Astrocyte of the cerebellum (primary cell): ENCODE data around the gene MCM3.
A peak's percentile ranks its signal among the peaks of the same experiment; 100 is the strongest.

Experiments used
- DNase-seq: peaks from one replicate; pipeline ENCODE4 v3.0.0-alpha.2; 2011; ENCODE audit warnings: low read depth
- H3K4me3 ChIP-seq: 2 replicates; pipeline ENCODE4 v1.5.1; 2011; ENCODE audit warnings: mild to moderate bottlenecking, low read depth, low read length, moderate library complexity
- in situ Hi-C: cut with HindIII; loops from 2 replicates; pipeline ENCODE4 v1.10.0; 2017; ENCODE audit warnings: low sequenced_read_pairs
- TF ChIP-seq, protein P1 (sequence below): IDR thresholded peaks from 2 replicates; pipeline ENCODE4 v1.5.1; 2012; ENCODE audit warnings: low read length, low read depth, moderate library complexity, mild to moderate bottlenecking; ENCODE audit errors: missing control alignments

Gene MCM3

DNA sequence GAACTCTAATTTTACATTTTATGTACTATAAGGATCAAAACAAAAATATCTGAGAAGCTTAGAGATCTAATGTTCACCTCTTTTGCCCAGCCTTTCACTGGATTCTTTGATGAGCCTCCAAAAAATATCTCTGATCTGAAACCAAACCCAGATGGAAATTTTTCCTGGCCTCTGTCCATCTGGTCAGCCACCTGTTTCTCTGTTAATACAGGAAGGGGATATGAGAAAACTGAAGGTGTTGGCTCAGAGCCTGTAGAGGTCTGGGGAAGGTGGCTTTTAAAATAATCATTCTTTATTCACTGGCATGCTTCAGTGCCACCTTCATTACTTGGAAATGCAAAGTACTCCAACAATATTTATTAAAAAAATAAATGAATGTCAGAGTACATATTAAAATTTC is 8.5 kb upstream of the MCM3 start:
- H3K4me3 ChIP-seq, result no peak overlapping the region
- in situ Hi-C loops, result no loop called here
- no peak for DNase-seq
- TF ChIP-seq, protein P1, sequence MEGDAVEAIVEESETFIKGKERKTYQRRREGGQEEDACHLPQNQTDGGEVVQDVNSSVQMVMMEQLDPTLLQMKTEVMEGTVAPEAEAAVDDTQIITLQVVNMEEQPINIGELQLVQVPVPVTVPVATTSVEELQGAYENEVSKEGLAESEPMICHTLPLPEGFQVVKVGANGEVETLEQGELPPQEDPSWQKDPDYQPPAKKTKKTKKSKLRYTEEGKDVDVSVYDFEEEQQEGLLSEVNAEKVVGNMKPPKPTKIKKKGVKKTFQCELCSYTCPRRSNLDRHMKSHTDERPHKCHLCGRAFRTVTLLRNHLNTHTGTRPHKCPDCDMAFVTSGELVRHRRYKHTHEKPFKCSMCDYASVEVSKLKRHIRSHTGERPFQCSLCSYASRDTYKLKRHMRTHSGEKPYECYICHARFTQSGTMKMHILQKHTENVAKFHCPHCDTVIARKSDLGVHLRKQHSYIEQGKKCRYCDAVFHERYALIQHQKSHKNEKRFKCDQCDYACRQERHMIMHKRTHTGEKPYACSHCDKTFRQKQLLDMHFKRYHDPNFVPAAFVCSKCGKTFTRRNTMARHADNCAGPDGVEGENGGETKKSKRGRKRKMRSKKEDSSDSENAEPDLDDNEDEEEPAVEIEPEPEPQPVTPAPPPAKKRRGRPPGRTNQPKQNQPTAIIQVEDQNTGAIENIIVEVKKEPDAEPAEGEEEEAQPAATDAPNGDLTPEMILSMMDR, result no peak

DNA sequence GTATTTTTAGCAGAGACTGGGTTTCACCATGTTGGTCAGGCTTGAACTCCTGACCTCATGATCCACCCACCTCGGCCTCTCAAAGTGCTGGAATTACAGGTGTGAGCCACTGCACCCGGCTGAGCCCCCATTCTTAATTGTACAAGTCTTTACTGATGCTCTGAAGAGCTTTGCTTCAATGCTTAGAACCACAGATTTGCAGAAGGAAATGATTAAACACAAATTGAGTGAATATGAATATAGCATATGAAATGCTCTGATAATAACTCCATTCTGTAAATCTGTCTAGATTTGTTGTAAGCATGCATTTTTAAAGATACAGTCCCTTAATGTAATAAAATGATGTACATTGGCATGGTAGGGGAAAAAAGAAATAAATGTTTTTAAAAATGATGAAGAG is 4.3 kb upstream of the MCM3 start:
- in situ Hi-C loops, result no loop called here
- no peak for DNase-seq
- H3K4me3 ChIP-seq, result no peak overlapping the region
- TF ChIP-seq, protein P1, result no peak

DNA sequence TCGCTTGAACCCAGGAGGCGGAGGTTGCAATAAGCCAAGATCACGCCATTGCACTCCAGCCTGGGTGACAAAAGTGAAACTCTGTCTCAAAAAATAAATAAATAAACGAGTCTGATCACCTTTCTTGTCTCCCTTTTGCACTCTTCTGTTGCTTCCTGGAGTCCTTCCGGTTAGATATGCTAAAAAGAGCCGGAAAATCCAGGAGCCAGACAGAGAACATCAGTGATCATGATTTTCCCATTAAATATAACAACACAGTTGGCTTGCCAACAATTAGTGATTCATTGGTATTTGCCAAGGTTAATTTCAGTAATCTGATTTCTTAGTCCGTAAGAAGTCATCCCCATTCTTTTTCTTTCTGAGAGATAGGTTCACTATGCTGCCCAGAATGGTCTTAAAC is 3.7 kb upstream of the MCM3 start:
- DNase-seq, result no peak
- TF ChIP-seq, protein P1, result no peak
- no peak overlapping the region for H3K4me3 ChIP-seq
- in situ Hi-C loops, result no loop called here

DNA sequence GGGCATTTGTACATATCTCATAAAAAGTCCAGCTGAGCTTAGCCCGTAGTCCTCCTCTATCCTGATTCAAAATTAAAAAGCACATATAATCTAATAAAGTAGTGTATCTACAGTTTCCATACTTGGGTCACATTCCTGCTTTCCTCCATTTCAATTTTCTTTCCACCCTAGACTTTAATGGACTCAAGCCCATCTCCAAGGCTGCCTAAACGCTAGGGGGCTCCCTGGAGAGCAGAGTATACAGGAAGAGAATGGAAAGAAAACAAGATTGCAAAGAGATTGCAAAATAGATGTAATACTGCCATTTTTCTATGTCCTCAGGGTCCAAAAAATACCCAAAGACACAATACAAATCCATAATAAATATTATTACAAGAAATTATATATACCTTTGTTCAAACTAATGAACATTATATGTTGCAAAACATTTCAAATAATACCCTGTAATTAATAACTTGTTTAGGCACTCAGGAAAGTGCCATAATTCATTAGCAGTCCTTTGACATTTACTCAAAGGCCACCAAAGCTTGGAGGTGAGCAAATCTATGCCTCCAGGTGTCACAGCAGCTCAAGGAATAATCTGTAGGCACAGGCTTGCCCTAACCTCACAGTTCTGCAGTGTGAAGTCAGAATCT is 2.4 kb upstream of the MCM3 start:
- TF ChIP-seq, protein P1, result peak; percentile 86
- in situ Hi-C loops, result no loop called here
- DNase-seq, result peak; percentile 48
- H3K4me3 ChIP-seq, result no peak overlapping the region

DNA sequence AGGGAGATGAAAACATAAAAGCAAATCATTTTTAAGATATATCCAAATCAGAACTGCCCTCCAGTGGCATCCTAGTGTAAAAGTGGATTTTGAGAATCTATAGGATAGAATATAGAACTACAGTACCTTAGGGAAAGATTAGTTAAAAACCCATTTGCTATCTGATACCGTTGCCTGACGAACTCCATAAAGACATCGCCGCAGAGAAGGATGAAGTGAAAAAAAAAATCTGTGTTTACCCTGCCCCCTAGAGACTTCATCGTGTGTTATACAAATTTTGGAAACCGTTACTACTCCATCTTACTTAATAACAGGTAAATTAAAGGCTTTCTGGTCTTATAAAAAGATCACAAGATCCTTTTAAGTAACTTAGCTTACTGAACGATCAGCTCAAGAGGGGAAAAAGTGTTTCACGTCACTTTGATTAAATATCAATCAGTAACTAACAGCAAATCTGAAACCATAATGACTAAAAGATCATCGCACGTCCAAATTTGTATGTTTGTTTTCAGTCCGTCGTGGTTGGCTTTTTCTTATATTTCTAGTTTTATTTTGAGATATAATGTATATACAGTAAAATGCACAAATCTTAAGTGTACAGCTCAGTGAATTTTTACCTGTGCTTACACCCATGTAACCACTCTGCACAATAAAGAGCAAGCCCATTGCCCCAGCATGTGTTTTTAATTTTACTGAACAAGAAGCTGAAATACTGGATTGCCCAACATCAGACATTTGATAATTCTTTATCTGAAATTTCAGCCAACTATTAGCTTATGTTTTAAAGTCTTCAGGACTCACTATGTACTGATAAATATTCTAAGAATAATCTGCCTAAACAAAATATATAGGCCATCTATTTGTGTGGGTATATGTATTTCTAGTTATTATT is 881 bp upstream of the MCM3 start:
- TF ChIP-seq, protein P1, result peak; percentile 31
- no peak for DNase-seq
- peak overlapping the region; percentile 69 for H3K4me3 ChIP-seq
- in situ Hi-C loops, result no loop called here

DNA sequence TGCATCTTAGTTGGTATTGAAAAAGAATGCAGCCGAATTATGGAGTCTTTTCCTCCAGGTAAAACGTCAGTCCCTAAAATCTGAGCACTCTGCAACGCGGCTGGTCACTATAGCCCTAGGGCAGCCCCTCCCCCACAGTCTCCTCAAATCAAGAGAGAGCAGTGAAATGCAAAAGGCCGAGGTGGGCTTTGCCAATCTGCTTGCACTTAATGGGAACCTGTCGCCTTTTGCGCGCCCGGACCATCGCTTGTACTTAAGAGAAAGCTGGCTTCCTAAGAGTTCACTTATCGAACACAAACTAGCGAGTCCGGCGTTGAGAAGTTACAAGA is 447 bp downstream of the MCM3 start:
- no peak for DNase-seq

More for the DNA sequence above, 447 bp downstream of the MCM3 start:
- TF ChIP-seq, protein P1, result no peak
- H3K4me3 ChIP-seq, result peak overlapping the region; percentile 69
- in situ Hi-C loops, result no loop called here
